DMS79 (cell line): ENCODE measurements around the gene COL4A2.

Experiments
- DNase-seq: peaks from one replicate; lab custom pipeline; 2025; lab: John Stamatoyannopoulos, UW

Gene COL4A2

GRCh38 chr13:110354715-110355473 lies 47.8 kb downstream of the COL4A2 start:
- DNase-seq, result no peak

GRCh38 chr13:110356362-110356761 lies 49.3 kb downstream of the COL4A2 start:
- DNase-seq, result no peak

GRCh38 chr13:110358381-110358780 lies 51.3 kb downstream of the COL4A2 start:
- DNase-seq, result no peak

- no peak for DNase-seq
These were observed 52.8 kb downstream of the COL4A2 start for GRCh38 chr13:110359840-110360301.

GRCh38 chr13:110360598-110360997 lies 53.5 kb downstream of the COL4A2 start:
- no peak for DNase-seq

- no peak for DNase-seq
These were observed 54.4 kb downstream of the COL4A2 start for GRCh38 chr13:110361365-110361911.

- DNase-seq, result no peak
These were observed 55.9 kb downstream of the COL4A2 start for GRCh38 chr13:110363010-110363409.

GRCh38 chr13:110364081-110364480 lies 57.0 kb downstream of the COL4A2 start:
- no peak for DNase-seq

- no peak for DNase-seq
These were observed 58.8 kb downstream of the COL4A2 start for GRCh38 chr13:110365876-110366275.

GRCh38 chr13:110366733-110367132 lies 59.6 kb downstream of the COL4A2 start:
- no peak for DNase-seq

- DNase-seq, result no peak
These were observed 60.5 kb downstream of the COL4A2 start for GRCh38 chr13:110367620-110368019.

GRCh38 chr13:110368408-110368807 lies 61.3 kb downstream of the COL4A2 start:
- DNase-seq, result no peak

- no peak for DNase-seq
These were observed 62.3 kb downstream of the COL4A2 start for GRCh38 chr13:110369400-110369799.

GRCh38 chr13:110371550-110372465 lies 64.7 kb downstream of the COL4A2 start:
- DNase-seq, result no peak

GRCh38 chr13:110372676-110373075 lies 65.6 kb downstream of the COL4A2 start:
- no peak for DNase-seq

GRCh38 chr13:110373617-110374016 lies 66.5 kb downstream of the COL4A2 start:
- no peak for DNase-seq

- DNase-seq, result no peak
These were observed 67.6 kb downstream of the COL4A2 start for GRCh38 chr13:110374431-110375370.

GRCh38 chr13:110376120-110376519 lies 69.0 kb downstream of the COL4A2 start:
- no peak for DNase-seq

- no peak for DNase-seq
These were observed 70.2 kb downstream of the COL4A2 start for GRCh38 chr13:110377178-110377825.

- no peak for DNase-seq
These were observed 70.7 kb downstream of the COL4A2 start for GRCh38 chr13:110377826-110378201.

- DNase-seq, result no peak
These were observed 72.3 kb downstream of the COL4A2 start for GRCh38 chr13:110379358-110379757.
